Fibroblast of lung (primary cell): ENCODE data around the gene GATA3. TPM values are rescaled to one million over a fixed set of nuclear protein-coding genes. Genes with fewer than 3 reads are reported as not detected.

Experiments used
- DNase-seq, 2 donors: peaks; one replicate each; pipeline versions ENCODE4 v3.0.0 to v3.0.0-alpha.2; 2010; ENCODE audit warnings: low read depth in 2 of 2
- H2AFZ ChIP-seq: 2 replicates; pipeline ENCODE4 v1.5.1; 2012; ENCODE audit warnings: low read length, control low read depth, inconsistent platforms
- H3K27ac ChIP-seq: 2 replicates; pipeline ENCODE4 v1.5.1; 2011; ENCODE audit warnings: low read length, control low read depth; ENCODE audit not compliant: insufficient read depth
- H3K27me3 ChIP-seq: 2 replicates; pipeline ENCODE4 v1.5.1; 2011; ENCODE audit warnings: mild to moderate bottlenecking, low read length; ENCODE audit not compliant: control insufficient read depth, insufficient read depth
- H3K36me3 ChIP-seq: 2 replicates; pipeline ENCODE4 v1.5.1; 2011; ENCODE audit warnings: low read length; ENCODE audit not compliant: control insufficient read depth, insufficient read depth
- H3K4me1 ChIP-seq: 2 replicates; pipeline ENCODE4 v1.5.1; 2011; ENCODE audit warnings: low read length; ENCODE audit not compliant: control insufficient read depth, insufficient read depth; ENCODE audit errors: extremely low read depth
- H3K4me2 ChIP-seq: 2 replicates; pipeline ENCODE4 v1.5.1; 2011; ENCODE audit warnings: low read length, control low read depth; ENCODE audit not compliant: insufficient read depth; ENCODE audit errors: extremely low read depth
- H3K4me3 ChIP-seq, 4 experiments: fragments of 200-600 bp in 1 of 4; sonication (generic) in 1 of 4; replicated peaks in 1 of 4; 2 replicates each; pipeline ENCODE4 v1.5.1; 2011 to 2016; ENCODE audit warnings: low read length in 4 of 4, low read depth in 3 of 4, mild to moderate bottlenecking in 3 of 4, control low read depth in 2 of 4, inconsistent platforms in 1 of 4, mixed read lengths in 1 of 4; ENCODE audit not compliant: insufficient read depth in 1 of 4; ENCODE audit errors: control extremely low read depth in 1 of 4
- H3K79me2 ChIP-seq: 2 replicates; pipeline ENCODE4 v1.5.1; 2012; ENCODE audit warnings: mild to moderate bottlenecking, low read length, inconsistent platforms; ENCODE audit not compliant: control insufficient read depth, insufficient read depth
- H3K9ac ChIP-seq: 2 replicates; pipeline ENCODE4 v1.5.1; 2011; ENCODE audit warnings: mild to moderate bottlenecking, low read length, control low read depth; ENCODE audit not compliant: insufficient read depth
- H3K9me3 ChIP-seq: 2 replicates; pipeline ENCODE4 v1.5.1; 2012; ENCODE audit warnings: low read depth, low read length; ENCODE audit not compliant: control insufficient read depth, insufficient read depth
- H4K20me1 ChIP-seq: 2 replicates; pipeline ENCODE4 v1.5.1; 2011; ENCODE audit warnings: low read length; ENCODE audit not compliant: control insufficient read depth, insufficient read depth; ENCODE audit errors: extremely low read depth
- EZH2 ChIP-seq: IDR thresholded peaks from 2 replicates; pipeline ENCODE4 v1.5.1; 2012; ENCODE audit warnings: low read length, control low read depth, mild to moderate bottlenecking; ENCODE audit errors: missing control alignments
- polyA plus RNA-seq, 2 donors: library from polyadenylated mRNA; depleted of rRNA in 1 of 2; stranded (reverse) in 1 of 2; unstranded in 1 of 2; fragments of >200 nt; gene quantifications; 2 replicates each; pipeline ENCODE4 v1.2.1, GENCODE V29; 2011 to 2012; ENCODE audit warnings: missing spikeins in 1 of 2
- total RNA-seq: library from RNA; depleted of rRNA; stranded (reverse); fragments of >200 nt; gene quantifications from 2 replicates; pipeline ENCODE4 v1.2.1, GENCODE V29; 2014
- TF ChIP-seq, protein P1 (sequence below), 2 donors: IDR thresholded peaks in 1 of 2; conservative IDR thresholded peaks in 1 of 2; 1 replicate in 1 of 2; 2 replicates in 1 of 2; pipeline ENCODE4 v1.5.1; 2011 to 2012; ENCODE audit warnings: low read length in 2 of 2, control low read depth in 1 of 2, inconsistent platforms in 1 of 2, low read depth in 1 of 2, mild to moderate bottlenecking in 1 of 2

GATA3 gene
- total and polyA plus RNA-seq, 2 donors (not counting 1 experiment from before 2014, with no cell fraction given) = not detected

GRCh38 chr10:8103543-8103942 lies 49.1 kb downstream of the GATA3 start:
- Histone ChIP-seq H3K36me3 (no peaks in the 10 kb centered on the region), H3K79me2 (no peaks in the 10 kb centered on the region), H3K27me3 (no peaks in the 10 kb centered on the region), H2AFZ (no peak overlapping the region), H3K4me3 (no peak overlapping the region), H3K9me3 (no peaks in the 10 kb centered on the region), H3K9ac (no peak overlapping the region), H3K27ac (no peak overlapping the region), H4K20me1 (no peaks in the 10 kb centered on the region), H3K4me1 (no peaks in the 10 kb centered on the region), H3K4me2 (no peak overlapping the region)
- DNase-seq = no peak
- TF ChIP-seq EZH2 = no peak
- TF ChIP-seq, protein P1, sequence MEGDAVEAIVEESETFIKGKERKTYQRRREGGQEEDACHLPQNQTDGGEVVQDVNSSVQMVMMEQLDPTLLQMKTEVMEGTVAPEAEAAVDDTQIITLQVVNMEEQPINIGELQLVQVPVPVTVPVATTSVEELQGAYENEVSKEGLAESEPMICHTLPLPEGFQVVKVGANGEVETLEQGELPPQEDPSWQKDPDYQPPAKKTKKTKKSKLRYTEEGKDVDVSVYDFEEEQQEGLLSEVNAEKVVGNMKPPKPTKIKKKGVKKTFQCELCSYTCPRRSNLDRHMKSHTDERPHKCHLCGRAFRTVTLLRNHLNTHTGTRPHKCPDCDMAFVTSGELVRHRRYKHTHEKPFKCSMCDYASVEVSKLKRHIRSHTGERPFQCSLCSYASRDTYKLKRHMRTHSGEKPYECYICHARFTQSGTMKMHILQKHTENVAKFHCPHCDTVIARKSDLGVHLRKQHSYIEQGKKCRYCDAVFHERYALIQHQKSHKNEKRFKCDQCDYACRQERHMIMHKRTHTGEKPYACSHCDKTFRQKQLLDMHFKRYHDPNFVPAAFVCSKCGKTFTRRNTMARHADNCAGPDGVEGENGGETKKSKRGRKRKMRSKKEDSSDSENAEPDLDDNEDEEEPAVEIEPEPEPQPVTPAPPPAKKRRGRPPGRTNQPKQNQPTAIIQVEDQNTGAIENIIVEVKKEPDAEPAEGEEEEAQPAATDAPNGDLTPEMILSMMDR (conservative IDR thresholded peaks at IDR 0.05 in 1 of 2, IDR thresholded peaks at IDR 0.05 in 1 of 2; ENCODE audit: low read depth in 1 of 2, low read length in 2 of 2) = no peak

DNA sequence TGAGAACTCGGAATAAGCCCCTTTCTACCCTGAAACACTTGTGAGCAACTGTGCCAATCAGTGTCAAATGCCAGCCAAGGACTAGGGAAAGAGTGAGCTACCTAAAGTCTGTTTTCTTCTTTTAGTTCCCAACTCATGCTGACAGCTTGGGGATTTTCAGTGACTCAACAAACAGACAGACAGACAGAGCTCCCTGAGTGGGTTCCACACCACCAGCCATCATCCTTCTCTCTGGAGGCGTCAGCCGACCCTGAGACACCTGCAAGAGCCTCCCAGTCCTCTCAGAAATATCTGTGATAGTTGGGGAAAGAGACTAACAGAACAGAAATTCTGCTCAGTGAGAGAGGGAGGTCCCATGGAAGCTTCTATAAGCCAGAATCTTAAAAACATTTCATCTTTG lies 49.5 kb downstream of the GATA3 start:
- Histone ChIP-seq H3K4me2 (no peak overlapping the region), H3K9ac (no peak overlapping the region), H3K9me3 (no peaks in the 10 kb centered on the region), H4K20me1 (no peaks in the 10 kb centered on the region), H3K36me3 (no peaks in the 10 kb centered on the region), H3K4me3 (no peak overlapping the region), H3K79me2 (no peaks in the 10 kb centered on the region), H2AFZ (no peak overlapping the region), H3K4me1 (no peaks in the 10 kb centered on the region), H3K27me3 (no peaks in the 10 kb centered on the region), H3K27ac (no peak overlapping the region)
- TF ChIP-seq, protein P1 (conservative IDR thresholded peaks at IDR 0.05 in 1 of 2, IDR thresholded peaks at IDR 0.05 in 1 of 2; ENCODE audit: low read depth in 1 of 2, low read length in 2 of 2) = no peak
- no peak for TF ChIP-seq EZH2
- no peak for DNase-seq

DNA sequence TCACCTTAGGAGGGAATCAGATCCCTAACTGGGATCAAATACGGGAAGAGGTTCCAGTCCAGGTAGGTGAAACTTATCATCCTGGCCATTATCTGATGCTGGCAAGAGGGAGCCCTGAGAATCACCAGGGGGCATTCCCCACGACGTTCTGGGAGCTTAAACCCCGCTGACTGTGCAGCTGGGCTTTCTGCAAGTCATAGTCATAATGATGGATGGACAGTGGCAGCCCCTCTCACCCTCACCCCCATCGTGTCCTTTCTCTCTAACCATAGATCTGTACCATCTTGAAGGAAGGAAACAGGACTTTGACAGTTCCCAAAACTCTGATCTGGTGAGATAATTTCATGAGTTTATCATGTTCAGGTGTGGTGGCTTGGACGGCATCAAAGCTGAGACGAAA lies 50.2 kb downstream of the GATA3 start:
- no peak for DNase-seq
- no peak overlapping the region for H3K4me3 ChIP-seq
- H3K9me3 ChIP-seq = no peaks in the 10 kb centered on the region
- TF ChIP-seq, protein P1 (conservative IDR thresholded peaks at IDR 0.05 in 1 of 2, IDR thresholded peaks at IDR 0.05 in 1 of 2; ENCODE audit: low read depth in 1 of 2, low read length in 2 of 2) = no peak
- no peak for TF ChIP-seq EZH2
- H3K27me3 ChIP-seq = no peaks in the 10 kb centered on the region
- no peak overlapping the region for H3K4me2 ChIP-seq
- H3K36me3 ChIP-seq = no peaks in the 10 kb centered on the region
- no peak overlapping the region for H2AFZ ChIP-seq
- H4K20me1 ChIP-seq = no peaks in the 10 kb centered on the region
- no peaks in the 10 kb centered on the region for H3K4me1 ChIP-seq
- no peak overlapping the region for H3K27ac ChIP-seq
- H3K79me2 ChIP-seq = no peaks in the 10 kb centered on the region
- H3K9ac ChIP-seq = no peak overlapping the region
